OCI-LY3 (cell line): ENCODE results near the gene C19orf25.

Source experiments
- H2AFZ ChIP-seq: fragments of 200-600, 300-600 bp; shearing (Covaris generic); 2 replicates; pipeline ENCODE4 v1.6.0; 2014; ENCODE audit warnings: antibody characterized with exemption, low read depth, low read length
- H3K27ac ChIP-seq: fragments of 200-600, 300-600 bp; sonication (generic); 2 replicates; pipeline ENCODE4 v1.5.1; 2014; ENCODE audit warnings: mild to moderate bottlenecking, low read length, moderate library complexity, mixed read lengths
- H3K27me3 ChIP-seq: fragments of 200-600, 300-600 bp; sonication (generic); 2 replicates; pipeline ENCODE4 v1.6.1; 2014; ENCODE audit warnings: low read depth, low read length, mixed read lengths
- H3K36me3 ChIP-seq: fragments of 200-600, 300-600 bp; sonication (generic); replicated peaks from 2 replicates; pipeline ENCODE3; 2014; ENCODE audit warnings: low read depth, low read length, mixed read lengths
- H3K4me1 ChIP-seq: fragments of 300-600, 200-600 bp; sonication (generic); 2 replicates; pipeline ENCODE4 v1.6.1; 2014; ENCODE audit warnings: low read length, mixed read lengths
- H3K4me2 ChIP-seq: fragments of 200-600, 300-600 bp; sonication (generic); 2 replicates; pipeline ENCODE4 v1.6.1; 2014; ENCODE audit warnings: low read length, mixed read lengths
- H3K4me3 ChIP-seq: fragments of 300-600, 200-600 bp; sonication (generic); 2 replicates; pipeline ENCODE4 v1.5.1; 2014; ENCODE audit warnings: antibody characterized with exemption, mild to moderate bottlenecking, low read length, moderate library complexity
- H3K79me2 ChIP-seq: fragments of 300-600, 200-600 bp; shearing (Covaris generic); 2 replicates; pipeline ENCODE4 v1.6.1; 2014; ENCODE audit warnings: mild to moderate bottlenecking, low read length, mixed read lengths
- H3K9ac ChIP-seq: fragments of 300-600, 200-600 bp; shearing (Covaris generic); 2 replicates; pipeline ENCODE4 v1.6.0; 2014; ENCODE audit warnings: mild to moderate bottlenecking, low read length, moderate library complexity
- H3K9me3 ChIP-seq: fragments of 200-600, 300-600 bp; shearing (Covaris generic); 2 replicates; pipeline ENCODE4 v1.6.1; 2014; ENCODE audit warnings: low read length, mixed read lengths; ENCODE audit not compliant: insufficient read depth
- H4K20me1 ChIP-seq: fragments of 200-600, 300-600 bp; sonication (generic); 2 replicates; pipeline ENCODE4 v1.6.1; 2016; ENCODE audit warnings: low read length, mixed read lengths; ENCODE audit not compliant: insufficient read depth
- CTCF ChIP-seq: fragments of 200-600, 300-600 bp; sonication (generic); IDR thresholded peaks from 2 replicates; pipeline ENCODE4 v1.5.1; 2014; ENCODE audit warnings: antibody characterized with exemption, low read length, low read depth
- EZH2phosphoT487 ChIP-seq: fragments of 200-600 bp; shearing (Covaris generic); IDR thresholded peaks from 2 replicates; pipeline ENCODE4 v1.6.1; 2018; ENCODE audit warnings: antibody characterized with exemption, mixed run types, low read depth

C19orf25 gene

GRCh38 chr19:1478934-1479707 is at the start of gene C19orf25:
Gene C19orf25 (minus strand): TSS chr19:1479215. CDS start chr19:1478903, 312 bp downstream.
- peak within 1 kb of the TSS; percentile 86 for H3K4me3 ChIP-seq
- H3K4me2 ChIP-seq, result peak within 1 kb of the TSS; percentile 73
- H4K20me1 ChIP-seq, result peaks cover 9% of the 10 kb centered on the region; the same call in 1 of the 2 replicates
- H2AFZ ChIP-seq, result peak within 1 kb of the TSS; percentile 97
- H3K4me1 ChIP-seq, result peaks cover 6% of the 10 kb centered on the region; the same call in 1 of the 2 replicates
- peaks cover 30% of the 10 kb centered on the region for H3K79me2 ChIP-seq
- peaks cover 17% of the 10 kb centered on the region for H3K36me3 ChIP-seq
- H3K9me3 ChIP-seq, result no peaks in the 10 kb centered on the region
- TF ChIP-seq EZH2phosphoT487 (no peak), CTCF (no peak)
- no peaks in the 10 kb centered on the region for H3K27me3 ChIP-seq
- peak within 1 kb of the TSS; percentile 81 for H3K9ac ChIP-seq
- H3K27ac ChIP-seq, result peak within 1 kb of the TSS; percentile 78

GRCh38 chr19:1527650-1528309 is 48.8 kb upstream of the C19orf25 start:
- Histone ChIP-seq H3K36me3 (no peaks in the 10 kb centered on the region), H3K4me2 (no peak overlapping the region)

GRCh38 chr19:1526979-1527649 is 48.1 kb upstream of the C19orf25 start:
- Histone ChIP-seq H3K36me3 (no peaks in the 10 kb centered on the region), H3K27ac (no peak overlapping the region), H3K9me3 (no peaks in the 10 kb centered on the region), H3K4me3 (no peak overlapping the region), H3K27me3 (no peaks in the 10 kb centered on the region), H2AFZ (no peak overlapping the region), H3K4me2 (no peak overlapping the region), H3K4me1 (no peaks in the 10 kb centered on the region), H4K20me1 (no peaks in the 10 kb centered on the region), H3K9ac (no peak overlapping the region), H3K79me2 (no peaks in the 10 kb centered on the region)
- TF ChIP-seq CTCF (no peak), EZH2phosphoT487 (no peak)

More at GRCh38 chr19:1527650-1528309, 48.8 kb upstream of the C19orf25 start:
- Histone ChIP-seq H3K9me3 (no peaks in the 10 kb centered on the region), H3K27ac (no peak overlapping the region), H3K4me1 (no peaks in the 10 kb centered on the region), H2AFZ (no peak overlapping the region), H3K9ac (no peak overlapping the region), H3K4me3 (no peak overlapping the region), H4K20me1 (no peaks in the 10 kb centered on the region), H3K79me2 (no peaks in the 10 kb centered on the region), H3K27me3 (no peaks in the 10 kb centered on the region)
- no peak for TF ChIP-seq EZH2phosphoT487

GRCh38 chr19:1526066-1526778 is 47.2 kb upstream of the C19orf25 start:
- no peaks in the 10 kb centered on the region for H3K27me3 ChIP-seq
- TF ChIP-seq EZH2phosphoT487 (no peak), CTCF (no peak)
- no peak overlapping the region for H3K27ac ChIP-seq
- no peak overlapping the region for H3K4me3 ChIP-seq
- H4K20me1 ChIP-seq, result no peaks in the 10 kb centered on the region
- H3K36me3 ChIP-seq, result no peaks in the 10 kb centered on the region
- H3K79me2 ChIP-seq, result no peaks in the 10 kb centered on the region
- H3K4me2 ChIP-seq, result no peak overlapping the region
- no peak overlapping the region for H2AFZ ChIP-seq
- no peaks in the 10 kb centered on the region for H3K9me3 ChIP-seq
- H3K9ac ChIP-seq, result no peak overlapping the region
- H3K4me1 ChIP-seq, result no peaks in the 10 kb centered on the region
